EH (cell line): ENCODE data around the gene ISYNA1.

ENCODE experiments used
- DNase-seq: peaks from one replicate; pipeline ENCODE4 v3.0.0-alpha.2; 2015; ENCODE audit warnings: low read depth

The ISYNA1 gene

GRCh38 chr19:18443831-18444230 is 5.9 kb upstream of the ISYNA1 start:
- DNase-seq, result no peak

DNA sequence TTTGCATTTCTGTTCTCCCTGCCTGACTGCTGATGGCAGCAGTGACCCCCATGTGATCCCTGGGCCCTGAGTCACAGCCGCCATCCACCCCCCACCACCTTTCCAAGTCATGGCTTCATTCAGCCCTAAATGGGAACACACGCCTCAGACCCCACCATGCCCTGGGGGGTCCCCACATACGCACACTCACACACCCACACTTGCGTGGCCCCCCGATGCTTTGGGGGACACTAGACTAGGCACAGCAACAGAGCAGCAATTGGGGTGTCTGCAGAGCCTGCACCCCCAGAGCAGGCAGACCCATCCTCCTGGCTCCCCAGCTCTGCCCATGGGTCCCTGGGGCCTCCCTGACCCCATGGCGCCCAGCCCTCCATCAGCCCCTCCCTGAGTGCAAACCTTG is 5.5 kb upstream of the ISYNA1 start:
- no peak for DNase-seq

- no peak for DNase-seq
These were observed 5.0 kb upstream of the ISYNA1 start for GRCh38 chr19:18442941-18443340.

GRCh38 chr19:18441804-18442788 is 4.2 kb upstream of the ISYNA1 start:
- DNase-seq, result no peak

DNA sequence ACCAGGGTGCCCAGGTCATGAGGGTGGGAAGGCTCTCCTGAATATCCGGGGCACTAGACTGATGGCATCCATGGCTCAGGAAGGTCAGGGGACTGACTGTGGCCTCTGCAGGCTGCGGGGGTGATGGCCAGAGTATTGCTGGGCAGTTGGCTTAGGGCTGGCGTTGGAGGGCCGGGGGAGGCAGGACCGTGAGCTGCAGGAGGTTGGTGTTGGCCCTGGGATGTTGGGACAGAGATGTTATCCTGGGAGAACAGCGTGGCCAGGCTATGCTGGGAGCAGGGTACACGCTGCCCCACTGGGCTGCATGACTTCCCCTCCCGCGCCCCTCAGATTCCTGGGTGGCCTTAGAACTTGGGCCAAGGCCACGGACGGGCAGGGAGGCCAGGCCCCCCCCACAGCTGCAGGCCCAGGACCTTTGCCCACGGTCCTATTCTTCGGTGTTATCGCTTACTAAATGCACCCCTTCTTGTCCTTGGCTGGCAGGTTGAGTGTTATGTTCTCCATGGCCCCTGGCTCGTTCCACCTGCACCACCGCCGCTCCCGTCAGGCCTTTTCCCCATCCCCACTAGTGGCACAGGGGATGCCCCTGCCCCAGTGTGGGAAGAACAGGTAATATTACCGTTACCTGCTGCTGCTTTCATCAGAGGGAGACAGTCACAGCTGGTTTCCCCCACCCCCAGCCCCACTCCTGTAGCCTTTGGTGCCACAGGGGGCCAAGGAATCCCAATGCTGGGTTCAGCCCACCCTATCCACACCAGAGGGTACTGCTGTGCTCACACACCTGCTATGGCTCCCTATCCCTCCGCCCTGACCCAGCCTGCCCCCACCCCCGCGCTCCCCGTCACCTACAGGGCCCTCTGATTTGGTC is 3.2 kb upstream of the ISYNA1 start:
- no peak for DNase-seq

DNA sequence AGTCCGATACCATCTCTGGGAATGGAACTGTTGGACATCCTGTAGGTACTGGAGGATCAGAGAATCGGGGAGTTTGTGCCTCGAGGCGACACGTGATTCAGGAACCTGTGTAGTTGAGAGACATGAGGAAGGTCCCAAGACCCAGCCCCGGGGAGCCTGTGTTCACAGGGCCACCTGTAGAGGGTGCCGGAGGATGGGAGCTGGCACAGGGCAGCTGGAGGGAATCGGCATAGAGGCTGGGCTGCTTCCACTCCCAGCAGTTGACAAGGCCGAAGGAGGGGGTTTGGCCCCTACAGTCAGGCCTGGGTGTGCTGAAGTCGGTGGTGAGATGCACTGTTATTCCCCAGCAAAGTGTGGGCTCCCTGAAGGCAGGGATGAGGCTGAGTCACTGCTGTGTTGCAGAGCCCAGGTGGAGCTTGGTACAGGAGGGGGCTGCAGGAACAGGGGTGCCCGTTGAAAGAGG is 2.5 kb upstream of the ISYNA1 start:
- no peak for DNase-seq

DNA sequence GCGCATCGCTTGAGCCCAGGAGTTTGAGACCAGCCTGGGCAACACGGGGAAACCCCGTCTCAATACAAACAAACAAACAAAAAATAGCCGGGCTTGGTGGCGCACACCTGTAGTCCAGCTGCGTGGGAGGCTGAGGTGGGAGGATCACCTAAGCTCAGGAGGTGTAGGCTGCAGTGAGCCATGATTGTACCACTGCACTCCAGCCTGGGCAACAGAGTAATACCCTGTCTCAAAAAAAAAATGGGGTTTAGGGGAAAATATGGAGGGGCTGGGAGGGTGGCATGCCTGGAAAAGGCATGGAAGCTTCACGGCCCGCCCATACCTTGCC is 1.9 kb upstream of the ISYNA1 start:
- no peak for DNase-seq

- peak; percentile 68 for DNase-seq
These were observed 1.3 kb upstream of the ISYNA1 start for GRCh38 chr19:18439025-18439909.

- no peak for DNase-seq
These were observed 545 bp upstream of the ISYNA1 start for GRCh38 chr19:18438331-18439024.

DNA sequence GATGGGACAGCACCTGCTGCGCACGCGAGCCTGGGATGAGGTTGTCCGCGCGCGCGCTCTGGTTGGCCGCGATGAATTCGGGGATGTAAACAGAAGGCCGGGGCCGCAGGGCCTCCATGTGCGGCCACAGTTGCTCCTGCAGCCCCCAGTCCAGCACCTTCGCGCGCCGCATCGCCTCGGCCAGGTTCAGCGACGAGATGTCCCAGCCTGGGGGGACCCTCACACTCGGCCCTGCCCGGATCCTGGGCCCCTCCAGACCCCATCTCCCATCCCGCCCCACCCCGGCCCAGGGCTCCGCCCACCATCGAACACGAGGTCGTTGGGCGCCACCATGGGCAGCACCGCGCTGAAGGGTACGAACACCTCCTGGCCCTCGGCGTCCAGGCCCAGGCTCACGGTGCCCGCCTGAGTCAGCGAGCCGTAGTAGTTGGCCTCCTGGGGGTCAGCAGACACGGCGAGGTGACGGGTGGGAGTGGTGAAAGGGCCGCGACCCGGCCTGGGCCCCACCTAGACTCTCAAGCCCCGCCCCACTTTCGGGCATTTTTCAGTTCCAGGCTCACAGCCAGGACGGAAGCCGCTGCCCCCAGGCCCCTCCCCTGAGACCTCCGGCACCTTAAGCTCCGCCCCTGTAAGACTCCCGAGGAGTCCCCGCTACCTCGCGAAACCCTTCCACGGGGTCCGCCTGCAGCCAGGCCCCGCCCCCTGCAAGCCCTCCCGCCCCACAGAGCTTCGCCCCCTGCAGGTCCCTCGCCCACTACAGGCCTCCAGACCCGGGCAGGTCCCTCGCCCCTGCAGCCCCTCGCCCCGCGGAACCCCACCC is 1.1 kb downstream of the ISYNA1 start:
- peak; percentile 89 for DNase-seq

- DNase-seq, result no peak
These were observed 1.9 kb downstream of the ISYNA1 start for GRCh38 chr19:18435842-18436670.

DNA sequence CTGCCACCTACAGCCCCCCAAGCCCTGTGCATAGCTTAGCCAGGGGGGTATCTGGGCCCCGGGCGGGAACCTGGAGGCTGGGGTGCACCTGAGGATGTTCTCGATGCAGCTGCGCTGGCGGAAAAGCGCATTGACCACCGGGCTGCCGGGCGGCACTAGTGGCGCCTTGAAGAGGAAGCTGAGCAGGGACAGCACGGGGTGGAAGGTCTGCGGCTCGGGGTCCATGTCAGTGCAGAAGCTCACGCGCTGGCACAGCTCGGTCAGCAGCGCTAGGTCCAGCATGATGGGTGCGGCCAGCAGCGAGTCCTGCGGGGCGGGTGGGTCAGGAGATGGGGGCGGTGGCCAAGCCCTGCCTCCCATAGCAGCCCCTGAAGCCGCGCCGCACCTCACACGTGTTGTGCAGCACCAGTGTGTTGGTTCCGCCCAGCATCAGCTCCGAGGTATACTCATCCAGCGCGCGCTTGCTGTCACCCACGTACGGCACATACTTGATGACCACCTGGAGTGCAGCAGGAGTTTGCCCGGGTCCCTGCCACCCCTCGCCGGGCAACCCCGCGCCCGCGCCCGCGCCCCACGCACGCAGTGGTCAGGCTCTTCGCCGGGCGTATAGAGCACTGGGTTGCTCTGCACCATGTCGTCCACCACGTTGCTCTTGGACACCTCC is 2.6 kb downstream of the ISYNA1 start:
- DNase-seq, result no peak

- no peak for DNase-seq
These were observed 3.3 kb downstream of the ISYNA1 start for GRCh38 chr19:18434411-18435175.

- no peak for DNase-seq
These were observed 4.1 kb downstream of the ISYNA1 start for GRCh38 chr19:18433735-18434398.

GRCh38 chr19:18433015-18433691 is 4.8 kb downstream of the ISYNA1 start:
- DNase-seq, result no peak

DNA sequence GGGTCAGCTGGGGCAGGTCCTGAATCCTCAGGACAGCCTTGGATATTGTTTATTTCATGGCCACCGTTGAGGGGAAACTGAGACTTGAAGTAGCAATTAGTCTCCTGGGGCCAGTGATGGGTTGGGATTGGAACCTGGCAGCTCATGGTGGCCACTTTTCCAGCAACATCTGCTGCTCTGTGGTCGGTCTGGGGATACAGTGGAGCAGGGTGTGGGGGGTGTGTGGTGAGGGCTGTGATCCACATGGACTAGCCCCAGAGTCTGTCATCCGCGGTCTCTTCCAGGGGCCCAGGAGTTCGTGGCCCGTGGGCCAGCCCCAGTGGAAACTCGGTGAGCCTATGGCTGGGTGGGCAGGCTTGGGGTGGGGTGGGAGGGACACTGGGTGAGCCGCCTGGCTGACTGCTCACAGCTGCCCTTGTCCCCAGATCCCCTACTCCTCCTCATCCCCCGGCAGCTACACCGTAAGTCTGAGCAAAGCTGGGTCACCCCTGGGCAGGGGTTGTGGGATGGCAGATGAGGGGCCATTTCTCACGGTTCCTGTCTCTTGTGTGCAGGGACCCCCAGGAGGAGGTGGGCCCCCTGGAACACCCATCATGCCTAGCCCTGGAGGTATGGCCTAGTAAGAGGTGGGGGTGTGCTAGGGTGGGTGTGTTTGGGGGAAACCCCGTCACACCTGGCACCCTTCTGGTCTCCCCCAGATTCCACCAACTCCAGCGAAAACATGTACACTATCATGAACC is 5.5 kb downstream of the ISYNA1 start:
- no peak for DNase-seq
